ENCODE results near the gene CALM3. TPM values are rescaled to one million over a fixed set of nuclear protein-coding genes. Genes with fewer than 3 reads are reported as not detected.

CALM3 gene
- total RNA-seq, result 154 and 253 TPM in 2 replicates

GRCh38 chr19:46601318-46602224, at the start of gene CALM3:
Gene CALM3, plus strand, starts transcription at chr19:46601330. Its CDS starts 105 bp downstream, at chr19:46601435.

DNA sequence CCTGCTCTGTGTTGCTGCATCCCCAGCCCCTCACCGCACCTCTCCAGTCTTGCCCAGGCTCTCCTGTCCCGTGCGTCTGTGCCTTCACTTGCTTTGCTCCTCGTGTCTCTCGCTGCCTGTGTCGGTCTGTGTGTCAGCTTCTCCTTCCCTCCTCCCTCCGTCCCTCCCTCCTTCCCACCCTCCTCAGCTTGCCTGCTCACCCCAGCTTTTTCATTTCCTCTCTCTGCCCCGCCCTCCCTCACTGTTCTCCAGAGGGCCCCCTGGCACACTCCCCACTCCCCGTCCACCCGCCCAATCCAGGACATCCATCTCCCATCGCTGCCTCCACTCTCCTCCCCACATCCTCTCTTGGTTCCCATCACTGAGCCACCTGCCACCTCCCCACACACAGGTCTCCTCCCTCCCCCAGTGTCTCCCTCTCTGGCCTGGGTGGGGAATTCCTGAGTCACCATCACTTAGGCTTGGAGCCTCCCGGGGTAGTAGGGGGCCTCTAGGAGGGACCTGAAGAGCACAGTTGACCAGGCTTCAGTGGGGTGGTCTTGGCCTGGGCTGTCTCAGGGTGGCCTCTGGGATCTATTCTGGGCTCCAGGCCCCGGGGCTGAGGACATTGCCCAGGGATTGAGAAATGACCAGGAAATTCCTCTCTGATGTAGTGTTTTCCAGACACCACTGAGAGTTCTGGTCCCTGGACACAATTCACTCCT, 24.0 kb downstream of the CALM3 start, which contains the start of gene PTGIR:
PTGIR (minus strand) TSS at position 132 of the 704 bp plus-strand sequence. CDS start 864 bp downstream, outside the sequence.

DNA sequence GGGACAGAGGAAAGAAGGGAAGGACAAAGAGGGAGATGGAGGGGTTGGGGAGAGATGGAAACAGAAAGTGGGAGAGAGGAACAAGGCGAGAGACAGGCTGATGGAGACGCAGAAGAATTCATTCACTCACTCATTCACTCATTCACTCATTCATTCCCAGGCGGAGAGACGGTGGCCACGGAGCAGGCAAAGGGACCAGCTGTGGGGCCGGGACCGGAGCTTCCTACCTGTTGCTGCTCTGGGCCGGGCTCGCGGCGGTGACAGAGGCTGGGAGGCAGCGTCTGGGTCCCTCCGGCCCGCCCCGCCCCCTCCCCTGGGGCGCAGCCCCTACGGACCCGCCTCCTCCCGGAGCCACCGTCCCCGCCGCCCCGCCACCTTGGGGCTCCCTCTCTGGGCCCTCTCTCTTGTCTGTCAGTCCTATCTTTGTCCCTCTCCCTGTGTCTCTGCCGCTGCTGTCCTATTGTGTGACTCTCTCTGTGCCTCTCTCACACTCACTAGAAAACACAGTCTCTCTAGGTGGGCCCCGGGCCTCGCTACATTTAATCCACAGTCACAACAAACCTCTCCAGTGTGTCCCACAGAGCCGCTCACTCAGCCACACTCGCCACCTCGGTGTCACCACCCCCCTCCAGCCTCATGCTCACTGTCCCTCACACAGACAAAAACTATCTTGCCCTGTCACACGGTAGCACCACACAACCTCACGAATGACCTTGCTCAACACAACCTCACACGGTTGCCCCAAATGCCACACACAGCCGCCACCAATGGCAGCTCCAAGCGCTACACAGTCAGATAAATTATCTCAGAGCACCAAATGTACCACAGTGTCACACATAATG, 35.0 kb downstream of the CALM3 start, which contains the start of gene GNG8:
GNG8 (minus strand) TSS at position 283 of the 842 bp plus-strand sequence. CDS start 1,520 bp downstream, outside the sequence.

Other genes with a start within 250 kb of the CALM3 start
- gene CCDC8, start 187.8 kb upstream of the CALM3 start, total RNA-seq, result 0.19 and 0.32 TPM in 2 replicates
- not detected in 2 replicates for gene PNMA8C, start 172.4 kb upstream of the CALM3 start, total RNA-seq
- gene PNMA8A, start 129.8 kb upstream of the CALM3 start, total RNA-seq, result 0.19 TPM in 1 of 2 replicates, not detected in the other
- 0.16 and 0.19 TPM in 2 replicates for gene PNMA8B, start 105.5 kb upstream of the CALM3 start, total RNA-seq
- 0.06 and 0.16 TPM in 2 replicates for gene PTGIR, start 23.8 kb downstream of the CALM3 start, total RNA-seq
- gene GNG8, start 34.9 kb downstream of the CALM3 start, total RNA-seq, result not detected in 2 replicates
- gene DACT3, start 59.9 kb downstream of the CALM3 start, total RNA-seq, result 0.13 and 0.16 TPM in 2 replicates
- gene PRKD2, start 115.8 kb downstream of the CALM3 start, total RNA-seq, result 50.5 and 104 TPM in 2 replicates
- 10.0 and 17.2 TPM in 2 replicates for gene FKRP, start 144.7 kb downstream of the CALM3 start, total RNA-seq
- gene STRN4, start 145.1 kb downstream of the CALM3 start, total RNA-seq, result 65.2 and 128 TPM in 2 replicates
- 41.0 and 55.0 TPM in 2 replicates for gene SLC1A5, start 187.3 kb downstream of the CALM3 start, total RNA-seq
- 105 and 160 TPM in 2 replicates for gene AP2S1, start 249.5 kb downstream of the CALM3 start, total RNA-seq